ENCODE results near the gene GSK3B. TPM values are rescaled to one million over a fixed set of nuclear protein-coding genes. Genes with fewer than 3 reads are reported as not detected.

GSK3B gene
- total and polyA plus RNA-seq, 12 donors = 7.5 to 57.1 (median 46.1) TPM

GRCh38 chr3:120129051-120129450 is 34.8 kb upstream of the GSK3B start:
- TF ChIP-seq CTCF (IDR thresholded peaks at IDR 0.05) = no peak
- ATAC-seq = no peak
- H3K27me3 ChIP-seq = no peaks in the 10 kb centered on the region
- no peak for DNase-seq
- H3K36me3 ChIP-seq = no peaks in the 10 kb centered on the region
- intact Hi-C loops (cut with DNase I) = no loop called here
- no peak overlapping the region for H3K27ac ChIP-seq
- WGBS, 2 donors = 91 to 95% methylated on average over 1 of the region's 1 CpG
- H3K4me3 ChIP-seq = no peak overlapping the region
- no peaks in the 10 kb centered on the region for H3K4me1 ChIP-seq
- no peaks in the 10 kb centered on the region for H3K9me3 ChIP-seq

GRCh38 chr3:120125992-120126391 is 31.7 kb upstream of the GSK3B start:
- ATAC-seq (no peak), DNase-seq (no peak)
- Histone ChIP-seq H3K9me3 (no peaks in the 10 kb centered on the region), H3K27ac (no peak overlapping the region), H3K4me3 (no peak overlapping the region), H3K27me3 (no peaks in the 10 kb centered on the region), H3K4me1 (no peaks in the 10 kb centered on the region), H3K36me3 (no peaks in the 10 kb centered on the region)
- TF ChIP-seq CTCF (IDR thresholded peaks at IDR 0.05) = no peak
- intact Hi-C loops (cut with DNase I) = no loop called here

GRCh38 chr3:120119846-120120510 is 25.7 kb upstream of the GSK3B start:
- peaks cover 0 to 18% (median 0%) of the 10 kb centered on the region in 11 donors for H3K9me3 ChIP-seq
- WGBS, 2 donors = 84% methylated on average over 7 of the region's 7 CpGs
- H3K36me3 ChIP-seq = no peaks in the 10 kb centered on the region
- no peak for ATAC-seq
- no peak for TF ChIP-seq CTCF (IDR thresholded peaks at IDR 0.05)
- intact Hi-C loops (cut with DNase I) = no loop called here
- no peak overlapping the region for H3K27ac ChIP-seq
- H3K27me3 ChIP-seq = no peaks in the 10 kb centered on the region
- H3K4me3 ChIP-seq = no peak overlapping the region
- no peak for DNase-seq
- no peaks in the 10 kb centered on the region for H3K4me1 ChIP-seq

GRCh38 chr3:120114981-120115380 is 20.7 kb upstream of the GSK3B start:
- ATAC-seq = no peak
- Histone ChIP-seq H3K4me3 (no peak overlapping the region), H3K9me3 (peaks cover 0 to 18% (median 0%) of the 10 kb centered on the region in 11 donors), H3K36me3 (no peaks in the 10 kb centered on the region), H3K4me1 (no peaks in the 10 kb centered on the region), H3K27me3 (no peaks in the 10 kb centered on the region), H3K27ac (no peak overlapping the region)
- 53 to 56% methylated on average over 2 of the region's 2 CpGs for WGBS, 2 donors
- DNase-seq = no peak
- intact Hi-C loops (cut with DNase I) = no loop called here
- TF ChIP-seq CTCF (IDR thresholded peaks at IDR 0.05) = no peak

Data from heart right ventricle (tissue), 16 donors.